Measurements from ENCODE around the gene ZNF322.

GRCh38 chr6:26602262-26602661, 57.3 kb downstream of the ZNF322 start:
- no peak for TF ChIP-seq CTCF (conservative IDR thresholded peaks at IDR 0.05; ENCODE audit: low read length)
- TF ChIP-seq EZH2phosphoT487 (IDR thresholded peaks at IDR 0.05; ENCODE audit: borderline replicate concordance, low read depth, low read length) = no peak

All from OCI-LY7 (cell line).